Activated T-helper 17 cell treated with anti-CD3 and anti-CD28 coated beads, Interleukin-2, amount 50 U/mL, for 72 hours (primary cell): ENCODE results near the gene CILP2. TPM values are rescaled to one million over a fixed set of nuclear protein-coding genes. Genes with fewer than 3 reads are reported as not detected.
A peak's percentile ranks its signal among the peaks of the same experiment; 100 is the strongest.

Experiments
- ATAC-seq: fragments of 150-1000 bp; cut with Tn5 transposase; replicated peaks from 2 replicates; pipeline ENCODE4 v1.10.0; 2021; ENCODE audit warnings: mild to moderate bottlenecking, moderate library complexity
- H3K27ac Mint-ChIP-seq: one replicate; pipeline ENCODE4 v1.8.0; 2022; ENCODE audit warnings: mixed read lengths
- H3K27me3 Mint-ChIP-seq: one replicate; pipeline ENCODE4 v1.8.0; 2022; ENCODE audit warnings: mixed read lengths
- H3K36me3 Mint-ChIP-seq: one replicate; pipeline ENCODE4 v1.8.0; 2022; ENCODE audit warnings: low read depth, mild to moderate bottlenecking, mixed read lengths
- H3K4me1 Mint-ChIP-seq: one replicate; pipeline ENCODE4 v1.8.0; 2022; ENCODE audit warnings: mixed read lengths
- H3K4me3 Mint-ChIP-seq: one replicate; pipeline ENCODE4 v1.8.0; 2022; ENCODE audit warnings: mild to moderate bottlenecking, mixed read lengths
- H3K9me3 Mint-ChIP-seq: one replicate; pipeline ENCODE4 v1.8.0; 2022; ENCODE audit warnings: mixed read lengths
- total RNA-seq, 2 donors: library from RNA; stranded (reverse); gene quantifications; one replicate each; pipeline ENCODE4 v1.2.3, GENCODE V29; 2022

Gene CILP2
- total RNA-seq, 2 donors from 2014 or later, result 0.26 to 0.97 TPM

- Mint-ChIP-seq H3K4me1 (peaks cover 3% of the 10 kb centered on the region), H3K27ac (peak within 1 kb of the TSS; percentile 92), H3K27me3 (no peaks in the 10 kb centered on the region), H3K9me3 (no peaks in the 10 kb centered on the region), H3K4me3 (peak within 1 kb of the TSS; percentile 89), H3K36me3 (peaks cover 27% of the 10 kb centered on the region)
- peak; percentile 96 for ATAC-seq
These were observed 22.2 kb upstream of the CILP2 start, which contains the start of gene NDUFA13 for GRCh38 chr19:19515642-19516519. TSS of gene NDUFA13 (plus strand) at chr19:19516225. CDS start at chr19:19516239, 14 bp downstream.

GRCh38 chr19:19517235-19517619 is 20.8 kb upstream of the CILP2 start:
- Mint-ChIP-seq H3K4me3 (peak overlapping the region; percentile 89), H3K36me3 (peaks cover 34% of the 10 kb centered on the region), H3K27ac (peak overlapping the region; percentile 41), H3K4me1 (peaks cover 6% of the 10 kb centered on the region), H3K27me3 (no peaks in the 10 kb centered on the region), H3K9me3 (no peaks in the 10 kb centered on the region)
- no peak for ATAC-seq

DNA sequence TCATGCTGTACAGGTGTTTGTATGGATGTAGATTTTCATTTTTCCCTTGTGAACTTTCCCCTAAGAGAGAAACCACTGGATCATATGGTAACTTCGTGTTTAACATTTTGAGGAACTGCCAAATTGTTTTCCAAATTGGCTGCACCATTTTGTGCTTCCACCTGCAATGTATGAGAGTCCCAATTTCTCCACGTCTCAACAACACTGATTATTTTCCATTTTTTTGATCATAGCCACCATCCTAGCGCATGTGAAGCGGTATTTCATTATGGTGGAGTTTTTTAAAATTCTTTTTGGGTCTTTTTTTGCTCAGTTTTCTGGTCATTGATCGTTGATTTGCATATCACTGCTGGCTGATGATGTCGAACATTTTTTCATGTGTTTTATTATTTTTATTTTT is 17.1 kb upstream of the CILP2 start:
- Mint-ChIP-seq H3K9me3 (no peaks in the 10 kb centered on the region), H3K36me3 (peaks cover 64% of the 10 kb centered on the region), H3K4me3 (no peak overlapping the region), H3K27me3 (no peaks in the 10 kb centered on the region), H3K27ac (no peak overlapping the region), H3K4me1 (peaks cover 6% of the 10 kb centered on the region)
- ATAC-seq, result no peak

DNA sequence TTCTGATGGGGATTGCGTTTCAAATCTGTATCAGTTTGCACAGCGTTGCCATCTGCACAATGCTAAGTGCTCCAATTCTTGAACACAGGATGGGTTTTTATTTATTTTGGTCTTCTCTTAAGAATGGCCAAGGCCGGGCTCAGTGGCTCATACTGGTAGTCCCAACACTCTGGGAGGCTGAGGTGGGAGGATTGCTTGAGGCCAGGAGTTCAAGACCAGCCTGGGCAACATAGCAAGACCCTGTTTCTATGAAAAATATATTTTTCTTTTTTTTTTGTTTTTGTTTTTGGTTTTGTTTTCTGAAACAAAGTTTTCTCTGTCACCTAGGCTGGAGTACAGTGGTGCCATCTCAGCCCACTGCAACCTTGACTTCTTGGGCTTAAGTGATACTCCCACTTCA is 14.9 kb upstream of the CILP2 start:
- no peaks in the 10 kb centered on the region for H3K27me3 Mint-ChIP-seq
- H3K4me1 Mint-ChIP-seq, result peaks cover 6% of the 10 kb centered on the region
- ATAC-seq, result no peak
- no peak overlapping the region for H3K27ac Mint-ChIP-seq
- no peak overlapping the region for H3K4me3 Mint-ChIP-seq
- no peaks in the 10 kb centered on the region for H3K9me3 Mint-ChIP-seq
- peaks cover 70% of the 10 kb centered on the region for H3K36me3 Mint-ChIP-seq

GRCh38 chr19:19524053-19524452 is 14.0 kb upstream of the CILP2 start:
- peaks cover 71% of the 10 kb centered on the region for H3K36me3 Mint-ChIP-seq
- H3K4me3 Mint-ChIP-seq, result no peak overlapping the region

DNA sequence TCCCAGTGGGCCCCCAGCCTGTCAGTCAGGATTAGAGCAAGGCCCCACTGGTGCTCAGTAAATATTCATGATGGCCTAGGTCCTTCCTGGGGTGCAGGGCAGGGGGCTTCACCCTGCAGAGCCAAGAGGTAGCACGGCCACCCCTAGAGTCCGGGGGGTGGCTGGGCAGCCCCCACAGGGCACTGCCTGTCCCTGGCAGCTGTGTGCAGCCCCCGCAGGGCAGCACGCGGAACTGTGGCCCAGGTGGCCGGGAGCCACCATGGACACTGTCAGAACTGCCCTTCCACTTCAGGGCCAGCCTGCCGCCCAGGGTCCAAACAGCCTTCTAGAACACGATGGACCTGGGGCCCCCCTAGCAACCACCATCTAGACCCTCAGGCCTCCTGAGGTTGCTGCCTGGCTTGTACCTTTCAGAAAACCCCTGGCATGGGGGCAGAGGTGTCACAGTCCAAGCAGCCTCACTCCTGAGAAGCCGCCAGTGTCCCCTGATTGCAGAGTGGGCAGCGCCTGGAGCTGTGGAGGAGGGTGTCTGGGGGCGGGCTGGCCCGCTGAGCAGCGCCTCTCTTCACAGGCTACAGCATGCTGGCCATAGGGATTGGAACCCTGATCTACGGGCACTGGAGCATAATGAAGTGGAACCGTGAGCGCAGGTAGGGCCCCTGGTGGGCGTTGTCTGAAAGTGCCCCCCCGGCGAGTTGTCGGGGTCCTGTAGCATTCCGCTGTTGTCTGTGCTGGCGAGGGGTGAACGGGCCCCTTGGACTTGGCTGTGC is 12.3 kb upstream of the CILP2 start:
- ATAC-seq, result no peak
- no peak overlapping the region for H3K27ac Mint-ChIP-seq
- peaks cover 3% of the 10 kb centered on the region for H3K4me1 Mint-ChIP-seq
- H3K27me3 Mint-ChIP-seq, result no peaks in the 10 kb centered on the region
- no peak overlapping the region for H3K4me3 Mint-ChIP-seq
- H3K9me3 Mint-ChIP-seq, result no peaks in the 10 kb centered on the region
- peaks cover 53% of the 10 kb centered on the region for H3K36me3 Mint-ChIP-seq

More at GRCh38 chr19:19524053-19524452, 14.0 kb upstream of the CILP2 start:
- Mint-ChIP-seq H3K4me1 (peaks cover 6% of the 10 kb centered on the region), H3K27ac (no peak overlapping the region), H3K9me3 (no peaks in the 10 kb centered on the region), H3K27me3 (no peaks in the 10 kb centered on the region)
- ATAC-seq, result no peak

DNA sequence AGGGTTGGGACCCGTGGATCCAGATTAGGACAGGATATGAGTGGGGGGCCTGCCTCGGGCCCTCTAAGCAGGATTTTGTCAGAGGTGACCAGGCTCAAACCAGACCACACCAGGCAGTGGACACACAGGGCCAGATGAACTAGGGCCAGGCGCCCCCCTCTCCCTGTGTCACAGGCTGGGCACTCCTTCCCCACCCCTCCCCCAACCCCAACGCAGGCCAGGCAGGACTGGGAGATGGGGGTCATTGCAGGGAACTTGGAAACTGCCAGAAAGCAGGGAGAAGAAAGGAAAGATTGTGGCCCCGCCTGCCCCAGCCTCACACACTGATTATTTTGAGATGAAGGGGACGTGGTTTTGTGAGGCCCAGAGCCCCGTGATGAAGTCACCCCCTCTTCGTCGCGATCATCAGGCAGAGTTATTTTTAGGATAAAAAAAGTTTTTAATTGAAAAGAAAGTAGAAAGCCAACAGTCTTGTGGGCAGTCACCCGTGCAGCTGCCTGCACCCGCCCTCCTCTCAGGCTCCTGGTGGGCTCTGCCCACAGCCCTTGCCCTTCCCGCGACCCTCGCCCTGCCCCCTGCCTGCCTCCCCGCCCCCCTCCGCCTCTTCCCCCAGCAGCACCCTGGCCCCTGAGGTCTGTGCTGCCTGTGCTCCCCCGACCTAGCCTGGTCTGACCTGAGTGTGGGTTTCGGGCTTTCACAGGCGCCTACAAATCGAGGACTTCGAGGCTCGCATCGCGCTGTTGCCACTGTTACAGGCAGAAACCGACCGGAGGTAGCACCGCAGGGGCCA is 11.3 kb upstream of the CILP2 start:
- no peak overlapping the region for H3K27ac Mint-ChIP-seq
- no peaks in the 10 kb centered on the region for H3K27me3 Mint-ChIP-seq
- H3K4me1 Mint-ChIP-seq, result no peaks in the 10 kb centered on the region
- H3K36me3 Mint-ChIP-seq, result peaks cover 46% of the 10 kb centered on the region
- ATAC-seq, result no peak
- H3K4me3 Mint-ChIP-seq, result no peak overlapping the region
- H3K9me3 Mint-ChIP-seq, result no peaks in the 10 kb centered on the region

- no peaks in the 10 kb centered on the region for H3K4me1 Mint-ChIP-seq
These were observed 10.8 kb upstream of the CILP2 start for GRCh38 chr19:19527371-19527656.

DNA sequence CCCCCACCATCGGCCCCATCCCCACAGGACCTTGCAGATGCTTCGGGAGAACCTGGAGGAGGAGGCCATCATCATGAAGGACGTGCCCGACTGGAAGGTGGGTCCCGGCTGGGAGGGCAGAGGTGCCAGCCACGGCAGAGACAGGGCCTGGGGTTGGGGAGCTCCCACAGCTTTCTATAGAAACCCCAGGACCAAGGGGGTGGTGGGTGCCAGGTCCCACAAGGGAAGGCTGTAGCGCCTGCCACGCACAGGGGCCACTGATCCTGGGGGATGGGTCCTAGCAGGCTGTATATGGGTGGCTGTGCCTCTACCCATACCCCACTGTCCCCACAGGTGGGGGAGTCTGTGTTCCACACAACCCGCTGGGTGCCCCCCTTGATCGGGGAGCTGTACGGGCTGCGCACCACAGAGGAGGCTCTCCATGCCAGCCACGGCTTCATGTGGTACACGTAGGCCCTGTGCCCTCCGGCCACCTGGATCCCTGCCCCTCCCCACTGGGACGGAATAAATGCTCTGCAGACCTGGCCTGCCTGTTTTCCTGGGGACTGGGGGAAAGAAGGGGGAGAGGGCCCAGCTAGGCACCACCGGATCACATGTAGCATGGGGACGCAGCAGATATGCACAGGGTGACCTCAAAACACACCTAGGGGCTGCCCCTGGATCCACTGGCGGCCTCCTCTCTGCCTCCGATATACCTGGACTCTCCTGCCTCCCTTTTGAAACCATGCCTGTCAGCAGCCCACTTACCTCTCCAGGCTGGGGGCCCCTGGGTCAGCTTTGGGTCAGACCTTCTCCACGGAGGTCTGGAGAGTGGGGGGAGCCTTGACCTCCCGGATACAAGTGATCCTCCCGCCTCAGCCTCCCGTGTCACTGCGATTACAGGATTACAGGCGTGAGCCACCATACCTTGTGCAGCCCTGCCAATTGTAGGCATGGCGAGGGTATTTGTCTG is 10.1 kb upstream of the CILP2 start:
- Mint-ChIP-seq H3K27ac (no peak overlapping the region), H3K4me1 (no peaks in the 10 kb centered on the region), H3K4me3 (no peak overlapping the region), H3K36me3 (peaks cover 44% of the 10 kb centered on the region), H3K27me3 (no peaks in the 10 kb centered on the region), H3K9me3 (no peaks in the 10 kb centered on the region)
- ATAC-seq, result no peak

More at GRCh38 chr19:19527371-19527656, 10.8 kb upstream of the CILP2 start:
- Mint-ChIP-seq H3K36me3 (peaks cover 49% of the 10 kb centered on the region), H3K27me3 (no peaks in the 10 kb centered on the region), H3K27ac (no peak overlapping the region), H3K4me3 (no peak overlapping the region), H3K9me3 (no peaks in the 10 kb centered on the region)
- no peak for ATAC-seq

DNA sequence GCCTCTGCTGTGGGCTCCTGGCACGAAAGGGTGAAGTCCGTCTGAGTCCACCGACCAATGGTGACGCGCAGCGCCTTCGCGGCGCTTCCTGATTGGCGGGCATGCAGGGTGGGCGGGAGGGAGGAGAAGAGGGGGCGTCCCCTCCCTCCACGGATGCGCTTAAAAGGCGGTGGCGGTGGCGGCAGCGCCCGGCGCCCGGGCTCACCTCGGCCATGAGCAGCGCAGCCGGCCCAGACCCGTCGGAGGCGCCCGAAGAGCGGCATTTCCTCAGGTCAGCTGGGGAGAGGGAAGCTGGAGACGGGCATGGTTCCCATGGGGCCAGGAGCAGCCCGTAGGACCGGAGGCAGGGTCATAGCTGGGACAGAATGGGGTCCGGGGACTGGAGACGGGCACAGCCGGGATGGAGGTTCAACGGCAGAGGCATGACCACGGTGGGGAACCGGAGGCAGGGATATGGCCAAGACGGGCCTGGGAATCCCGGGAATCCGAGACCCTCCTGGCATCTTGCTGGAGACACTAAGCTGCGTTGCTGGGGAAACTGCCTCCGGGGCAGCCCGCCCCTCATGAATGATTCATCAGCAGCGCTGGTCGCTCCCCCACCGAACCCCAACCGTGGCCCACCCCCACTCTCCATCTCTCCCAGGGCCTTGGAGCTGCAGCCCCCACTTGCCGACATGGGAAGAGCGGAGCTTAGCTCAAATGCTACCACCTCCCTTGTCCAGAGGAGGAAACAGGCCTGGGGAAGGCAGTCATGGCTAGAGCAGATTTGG is 9.2 kb upstream of the CILP2 start, which contains the start of gene YJEFN3:
TSS of gene YJEFN3 (plus strand) at position 191 of the 770 bp plus-strand sequence. CDS start at position 213, 22 bp downstream.
- ATAC-seq, result no peak
- H3K36me3 Mint-ChIP-seq, result peaks cover 36% of the 10 kb centered on the region

DNA sequence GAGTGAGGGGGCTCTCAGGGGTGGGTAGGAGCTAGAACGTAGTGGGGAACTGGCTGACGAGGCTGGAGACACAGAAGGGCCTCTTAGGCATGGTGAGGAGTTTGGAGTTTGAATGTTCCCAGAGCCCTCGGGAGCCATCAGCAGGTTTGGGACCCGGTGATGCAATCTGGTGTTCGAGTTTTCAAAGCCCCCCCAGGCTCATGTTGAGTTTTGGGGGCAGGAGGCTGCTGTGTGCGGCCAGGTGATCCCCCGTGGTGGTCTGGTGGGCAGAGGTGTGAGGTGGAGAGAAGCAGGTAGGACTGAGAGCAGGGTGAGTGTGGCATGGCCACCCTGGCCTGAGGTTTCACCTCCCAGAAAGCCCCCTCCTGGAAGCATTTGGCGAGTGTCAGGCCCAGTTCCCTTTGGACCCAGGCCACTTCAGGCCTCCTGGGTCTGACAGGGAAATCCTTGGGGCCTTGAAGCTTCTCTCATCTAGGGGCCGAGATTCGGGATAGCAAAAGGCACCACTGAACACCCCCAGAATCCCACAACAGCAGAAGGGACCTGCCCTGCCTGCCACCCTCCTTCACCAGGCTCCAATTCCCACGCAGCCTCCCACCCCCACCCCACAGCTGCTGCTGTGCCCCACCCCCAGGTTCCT is 8.2 kb upstream of the CILP2 start:
- Mint-ChIP-seq H3K27ac (no peak overlapping the region), H3K4me1 (peaks cover 6% of the 10 kb centered on the region), H3K27me3 (no peaks in the 10 kb centered on the region), H3K9me3 (no peaks in the 10 kb centered on the region), H3K4me3 (no peak overlapping the region), H3K36me3 (peaks cover 26% of the 10 kb centered on the region)
- no peak for ATAC-seq

More for the DNA sequence above, 9.2 kb upstream of the CILP2 start, which contains the start of gene YJEFN3:
- Mint-ChIP-seq H3K4me3 (no peak within 1 kb of the TSS), H3K27me3 (no peaks in the 10 kb centered on the region), H3K9me3 (no peaks in the 10 kb centered on the region), H3K27ac (no peak within 1 kb of the TSS), H3K4me1 (peaks cover 2% of the 10 kb centered on the region)

- no peak for ATAC-seq
- H3K9me3 Mint-ChIP-seq, result no peaks in the 10 kb centered on the region
- peaks cover 22% of the 10 kb centered on the region for H3K36me3 Mint-ChIP-seq
- peaks cover 6% of the 10 kb centered on the region for H3K4me1 Mint-ChIP-seq
- peak overlapping the region; percentile 76 for H3K27ac Mint-ChIP-seq
- no peaks in the 10 kb centered on the region for H3K27me3 Mint-ChIP-seq
- no peak overlapping the region for H3K4me3 Mint-ChIP-seq
These were observed 7.7 kb upstream of the CILP2 start for GRCh38 chr19:19530423-19530804.
